Cerebellar nuclear complex (tissue), 1 donor: ENCODE measurements around the gene MDN1.

Experiments
- DNase-seq, 2 experiments: peaks; one replicate each; lab custom pipeline; 2025; lab: John Stamatoyannopoulos, UW

MDN1 gene

GRCh38 chr6:89597988-89598387, 221.6 kb downstream of the MDN1 start:
- DNase-seq = no peak

- DNase-seq = no peak
These were observed 222.2 kb downstream of the MDN1 start for GRCh38 chr6:89597372-89597771.

GRCh38 chr6:89596484-89596883, 223.1 kb downstream of the MDN1 start:
- no peak for DNase-seq

GRCh38 chr6:89596056-89596455, 223.5 kb downstream of the MDN1 start:
- DNase-seq = no peak
